PC-3 (cell line): Measurements from ENCODE around the gene TMC1. TPM values are rescaled to one million over a fixed set of nuclear protein-coding genes. Genes with fewer than 3 reads are reported as not detected.

Experiments
- ATAC-seq: fragments of 200-7000 bp; cut with Tn5 transposase; 2 replicates; pipeline ENCODE4 v1.9.1; 2020; ENCODE audit warnings: mild to moderate bottlenecking, moderate library complexity
- BruUV-seq: library from RNA; stranded (reverse); fragments of 400-500 nt; replicated peaks from 2 replicates; lab custom pipeline; 2021; lab: Mats Ljungman, UMichigan
- CTCF ChIA-PET: fragments of 300-600 bp; sonication (Branson Sonifier 250); formaldehyde crosslinking; loops from one replicate; lab custom pipeline; 2022; ENCODE audit warnings: antibody characterized with exemption; lab: Charles Lee
- POLR2A ChIA-PET: fragments of 300-600 bp; sonication (Branson Sonifier 250); formaldehyde crosslinking; loops from one replicate; lab custom pipeline; 2022; ENCODE audit warnings: antibody characterized with exemption; ENCODE audit not compliant: unreplicated experiment; lab: Charles Lee
- DNase-seq: peaks from one replicate; pipeline ENCODE4 v3.0.0-alpha.2; 2015
- H2AFZ ChIP-seq: fragments of 300-600 bp; sonication (generic); 2 replicates; pipeline ENCODE4 v1.6.0; 2016; ENCODE audit warnings: antibody characterized with exemption, low read length
- H3F3A ChIP-seq: fragments of 300-600 bp; sonication (generic); one replicate; pipeline ENCODE4 v1.6.0; 2017; ENCODE audit warnings: antibody characterized with exemption, low read length, control low read depth, mild to moderate bottlenecking; ENCODE audit not compliant: unreplicated experiment
- H3K27ac ChIP-seq: fragments of 300-600 bp; sonication (generic); 2 replicates; pipeline ENCODE4 v1.5.1; 2016; ENCODE audit warnings: mild to moderate bottlenecking, low read length
- H3K27me3 ChIP-seq: fragments of 300-600 bp; sonication (generic); 2 replicates; pipeline ENCODE4 v1.6.1; 2016; ENCODE audit warnings: low read length, mixed read lengths
- H3K36me3 ChIP-seq: fragments of 300-600 bp; sonication (generic); 2 replicates; pipeline ENCODE4 v1.6.1; 2016; ENCODE audit warnings: low read depth, mixed run types, low read length, mixed read lengths
- H3K4me1 ChIP-seq: fragments of 300-600 bp; sonication (generic); 2 replicates; pipeline ENCODE4 v1.5.1; 2016; ENCODE audit warnings: low read length; ENCODE audit not compliant: insufficient read depth
- H3K4me2 ChIP-seq: fragments of 300-600 bp; sonication (generic); 2 replicates; pipeline ENCODE4 v1.6.0; 2016; ENCODE audit warnings: low read length
- H3K4me3 ChIP-seq: fragments of 300-600 bp; sonication (generic); 2 replicates; pipeline ENCODE4 v1.5.1; 2016; ENCODE audit warnings: mild to moderate bottlenecking, low read length, mixed read lengths
- H3K79me2 ChIP-seq: fragments of 300-600 bp; sonication (generic); 2 replicates; pipeline ENCODE4 v1.6.1; 2017; ENCODE audit warnings: low read length, mixed read lengths
- H3K9ac ChIP-seq: fragments of 300-600 bp; sonication (generic); 2 replicates; pipeline ENCODE4 v1.6.0; 2016; ENCODE audit warnings: mild to moderate bottlenecking, low read length
- H3K9me2 ChIP-seq: fragments of 300-600 bp; sonication (generic); replicated peaks from 2 replicates; pipeline ENCODE4 v1.6.1; 2016; ENCODE audit warnings: mixed run types, low read length, mixed read lengths
- H3K9me3 ChIP-seq: fragments of 300-600 bp; sonication (generic); 2 replicates; pipeline ENCODE4 v1.6.1; 2016; ENCODE audit warnings: low read length, mixed read lengths
- H4K20me1 ChIP-seq: fragments of 300-600 bp; sonication (generic); 2 replicates; pipeline ENCODE4 v1.6.1; 2016; ENCODE audit warnings: low read length, mixed read lengths
- CTCF ChIP-seq: fragments of 300-600 bp; sonication (generic); conservative IDR thresholded peaks from 2 replicates; pipeline ENCODE4 v1.5.1; 2017; ENCODE audit warnings: antibody characterized with exemption, low read depth, mild to moderate bottlenecking, low read length
- EZH2 ChIP-seq: fragments of 300-600 bp; sonication (generic); IDR thresholded peaks from one replicate; pipeline ENCODE4 v1.6.1; 2017; ENCODE audit warnings: antibody characterized with exemption, mild to moderate bottlenecking, low read length; ENCODE audit not compliant: unreplicated experiment
- EZH2phosphoT487 ChIP-seq: fragments of 300-600 bp; sonication (generic); IDR thresholded peaks from 2 replicates; pipeline ENCODE4 v1.6.1; 2018; ENCODE audit warnings: mild to moderate bottlenecking, antibody characterized with exemption, low read length, borderline replicate concordance
- intact Hi-C: fragments of 100-400 bp; cut with micrococcal nuclease; formaldehyde crosslinking; loops from 2 replicates; pipeline ENCODE4 v1.9.0; 2023
- total RNA-seq: library from RNA; depleted of rRNA; stranded (reverse); fragments of >200 nt; gene quantifications from 2 replicates; pipeline ENCODE4 v1.2.3, GENCODE V29; 2014

The TMC1 gene
- total RNA-seq, 1 experiment from 2014 or later: 0.15 TPM

GRCh38 chr9:72790989-72791388 is 269.6 kb downstream of the TMC1 start:
- Histone ChIP-seq H3K9me2 (no peaks in the 10 kb centered on the region), H4K20me1 (no peaks in the 10 kb centered on the region), H3K27me3 (no peaks in the 10 kb centered on the region), H3K79me2 (no peaks in the 10 kb centered on the region), H3K27ac (no peak overlapping the region), H3K4me3 (no peak overlapping the region), H3K9ac (no peak overlapping the region), H3K36me3 (no peaks in the 10 kb centered on the region), H3K9me3 (no peaks in the 10 kb centered on the region), H2AFZ (no peak overlapping the region), H3K4me2 (no peak overlapping the region), H3K4me1 (no peaks in the 10 kb centered on the region), H3F3A (no peaks in the 10 kb centered on the region)
- no peak for TF ChIP-seq EZH2
- no peak for TF ChIP-seq CTCF
- no peak for TF ChIP-seq EZH2phosphoT487
- no TSS peak for BruUV-seq
- ATAC-seq: no peak
- intact Hi-C loops: no loop called here
- POLR2A ChIA-PET: no interaction called here
- CTCF ChIA-PET: no interaction called here
- no peak for DNase-seq

- H3K27ac ChIP-seq: no peak overlapping the region
- TF ChIP-seq EZH2phosphoT487 (no peak), EZH2 (no peak), CTCF (no peak)
- ChIA-PET CTCF (no interaction called here), POLR2A (no interaction called here)
- no peaks in the 10 kb centered on the region for H3K27me3 ChIP-seq
- no peak for DNase-seq
- no TSS peak for BruUV-seq
- no peaks in the 10 kb centered on the region for H3K79me2 ChIP-seq
- ATAC-seq: no peak
- intact Hi-C loops: no loop called here
- no peak overlapping the region for H3K9ac ChIP-seq
- no peaks in the 10 kb centered on the region for H3F3A ChIP-seq
- H3K9me3 ChIP-seq: no peaks in the 10 kb centered on the region
- H4K20me1 ChIP-seq: no peaks in the 10 kb centered on the region
- H3K36me3 ChIP-seq: no peaks in the 10 kb centered on the region
- H3K9me2 ChIP-seq: no peaks in the 10 kb centered on the region
- H3K4me2 ChIP-seq: no peak overlapping the region
- H3K4me1 ChIP-seq: no peaks in the 10 kb centered on the region
- no peak overlapping the region for H2AFZ ChIP-seq
- H3K4me3 ChIP-seq: no peak overlapping the region
Measured at GRCh38 chr9:72791436-72791835, 270.0 kb downstream of the TMC1 start.

- ChIA-PET POLR2A (no interaction called here), CTCF (no interaction called here)
- no peak for TF ChIP-seq EZH2
- TF ChIP-seq CTCF: no peak
- no peak for TF ChIP-seq EZH2phosphoT487
- Histone ChIP-seq H2AFZ (no peak overlapping the region), H3K9me3 (no peaks in the 10 kb centered on the region), H3K9me2 (no peaks in the 10 kb centered on the region), H3F3A (no peaks in the 10 kb centered on the region), H3K4me1 (no peaks in the 10 kb centered on the region), H4K20me1 (no peaks in the 10 kb centered on the region), H3K79me2 (no peaks in the 10 kb centered on the region), H3K4me2 (no peak overlapping the region), H3K9ac (no peak overlapping the region), H3K27me3 (no peaks in the 10 kb centered on the region), H3K27ac (no peak overlapping the region), H3K36me3 (no peaks in the 10 kb centered on the region), H3K4me3 (no peak overlapping the region)
- peak; percentile 10 for DNase-seq
- no TSS peak for BruUV-seq
- intact Hi-C loops: no loop called here
- ATAC-seq: no peak
Measured at GRCh38 chr9:72794946-72795345, 273.5 kb downstream of the TMC1 start.
